HG02870 (cell line): Measurements from ENCODE around the gene TULP4.
A peak's percentile ranks its signal among the peaks of the same experiment; 100 is the strongest.

ENCODE experiments used
- ATAC-seq: cut with Tn5 transposase; IDR thresholded peaks from one replicate; pipeline ENCODE4 v1.9.1; 2021; ENCODE audit warnings: mild to moderate bottlenecking, moderate library complexity; ENCODE audit not compliant: unreplicated experiment

Gene TULP4

DNA sequence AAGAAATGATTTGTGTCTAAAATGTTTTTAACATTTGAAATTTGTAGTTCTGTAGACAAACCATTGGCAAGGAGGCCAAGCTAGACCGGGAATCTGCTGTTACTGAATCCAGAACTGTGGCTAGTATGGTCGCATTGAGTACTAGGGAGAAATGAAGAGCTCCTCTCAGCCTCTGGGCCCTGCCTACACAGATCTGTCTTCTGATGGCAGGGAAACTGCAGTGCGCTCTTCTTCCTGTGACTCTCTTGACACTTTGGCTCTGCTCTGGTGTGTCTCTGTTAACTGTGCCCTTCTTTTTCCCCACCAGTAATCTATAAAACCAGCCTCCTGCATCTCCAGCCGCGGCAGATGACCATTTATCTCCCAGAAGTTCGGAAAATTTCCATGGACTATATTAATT lies 186.1 kb downstream of the TULP4 start:
- no peak for ATAC-seq

DNA sequence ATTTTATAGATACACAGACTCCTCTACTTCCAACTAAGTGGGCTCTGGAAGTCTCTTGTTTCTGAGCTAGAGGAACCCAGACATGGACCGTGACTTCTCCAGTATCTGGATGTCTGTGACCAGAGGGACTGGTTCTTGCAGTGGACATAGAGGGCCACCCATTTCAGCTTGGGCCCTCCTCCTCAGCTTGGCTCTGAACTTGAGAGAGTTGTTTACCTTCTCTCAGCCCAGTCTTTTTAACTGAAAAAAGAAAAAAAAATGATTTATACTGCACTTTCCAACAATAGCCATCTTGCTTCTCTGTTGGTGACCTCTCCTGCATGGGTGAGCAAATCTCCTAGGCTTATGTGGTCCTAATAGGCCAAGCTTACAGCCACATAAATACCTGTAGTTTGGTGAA lies 187.3 kb downstream of the TULP4 start:
- no peak for ATAC-seq

DNA sequence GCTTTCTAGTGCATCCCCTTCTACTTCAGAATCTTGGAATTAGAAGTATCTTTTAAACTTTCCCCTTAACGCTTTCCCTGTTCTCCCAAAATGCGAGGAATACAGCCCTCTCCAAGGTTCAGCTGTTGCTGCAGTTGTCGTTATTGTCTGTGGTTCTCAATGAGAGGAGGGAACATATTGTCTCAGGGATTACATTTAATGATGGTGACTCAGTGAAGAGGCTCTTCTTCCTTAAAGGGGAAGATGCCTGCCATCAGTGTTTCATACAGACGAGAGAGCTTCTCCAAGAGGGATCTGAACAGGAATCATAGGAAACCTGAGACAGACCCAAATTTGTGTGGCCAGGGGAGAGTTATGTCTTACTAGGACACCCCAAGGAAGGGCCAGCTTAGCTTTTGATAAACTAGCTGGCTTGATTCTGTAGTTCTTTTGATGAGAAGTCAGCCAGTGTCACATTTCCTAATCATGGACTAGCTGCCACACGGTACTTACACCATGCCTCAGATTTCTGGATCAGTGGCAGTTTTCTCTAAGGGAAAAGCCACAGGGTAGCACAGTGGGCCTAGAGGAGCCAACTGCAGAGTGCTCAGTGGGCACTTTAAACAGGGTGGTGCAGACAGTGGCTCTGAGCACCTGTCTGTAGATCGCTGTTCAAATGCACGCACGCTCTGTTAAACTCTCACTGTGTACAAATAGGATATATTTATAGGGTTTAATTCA lies 187.9 kb downstream of the TULP4 start:
- ATAC-seq, result no peak

DNA sequence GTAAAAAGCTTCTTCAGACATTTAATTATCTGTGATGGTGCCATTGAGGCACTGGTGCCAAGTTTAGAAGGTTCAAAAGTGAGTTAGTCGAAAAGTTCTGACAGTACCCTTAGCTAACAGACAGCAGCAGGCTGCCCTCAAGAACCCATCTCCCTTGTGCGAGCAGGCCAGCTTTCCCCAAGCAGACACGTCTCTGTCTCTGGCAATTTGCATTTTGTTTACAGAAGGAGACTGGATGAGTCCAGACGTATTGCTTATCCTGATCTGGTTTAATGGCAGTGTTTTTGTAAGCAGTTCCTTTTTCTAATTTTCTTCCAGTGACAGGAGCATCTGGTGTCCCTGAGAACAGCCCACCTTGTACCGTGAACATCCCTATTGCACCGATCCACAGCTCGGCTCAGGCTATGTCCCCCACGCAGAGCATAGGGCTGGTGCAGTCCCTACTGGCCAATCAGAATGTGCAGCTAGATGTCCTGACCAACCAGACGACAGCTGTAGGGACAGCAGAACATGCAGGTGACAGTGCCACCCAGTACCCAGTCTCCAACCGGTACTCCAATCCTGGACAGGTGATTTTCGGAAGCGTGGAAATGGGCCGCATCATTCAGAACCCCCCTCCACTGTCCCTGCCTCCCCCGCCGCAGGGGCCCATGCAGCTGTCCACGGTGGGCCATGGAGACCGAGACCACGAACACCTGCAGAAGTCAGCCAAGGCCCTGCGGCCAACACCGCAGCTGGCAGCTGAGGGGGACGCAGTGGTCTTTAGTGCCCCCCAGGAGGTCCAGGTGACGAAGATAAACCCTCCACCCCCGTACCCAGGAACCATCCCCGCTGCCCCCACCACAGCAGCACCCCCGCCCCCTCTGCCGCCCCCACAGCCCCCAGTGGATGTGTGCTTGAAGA lies 189.3 kb downstream of the TULP4 start:
- ATAC-seq, result no peak

DNA sequence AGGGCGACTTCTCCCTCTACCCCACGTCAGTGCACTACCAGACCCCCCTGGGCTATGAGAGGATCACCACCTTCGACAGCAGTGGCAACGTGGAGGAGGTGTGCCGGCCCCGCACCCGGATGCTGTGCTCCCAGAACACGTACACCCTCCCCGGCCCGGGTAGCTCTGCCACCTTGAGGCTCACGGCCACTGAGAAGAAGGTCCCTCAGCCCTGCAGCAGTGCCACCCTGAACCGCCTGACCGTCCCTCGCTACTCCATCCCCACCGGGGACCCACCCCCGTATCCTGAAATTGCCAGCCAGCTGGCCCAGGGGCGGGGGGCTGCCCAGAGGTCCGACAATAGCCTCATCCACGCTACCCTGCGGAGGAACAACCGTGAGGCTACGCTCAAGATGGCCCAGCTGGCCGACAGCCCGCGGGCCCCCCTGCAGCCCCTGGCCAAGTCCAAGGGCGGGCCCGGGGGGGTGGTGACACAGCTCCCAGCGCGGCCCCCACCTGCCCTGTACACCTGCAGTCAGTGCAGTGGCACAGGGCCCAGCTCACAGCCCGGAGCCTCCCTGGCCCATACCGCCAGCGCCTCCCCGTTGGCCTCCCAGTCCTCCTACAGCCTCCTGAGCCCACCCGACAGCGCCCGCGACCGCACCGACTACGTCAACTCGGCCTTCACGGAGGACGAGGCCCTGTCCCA lies 190.1 kb downstream of the TULP4 start:
- no peak for ATAC-seq

DNA sequence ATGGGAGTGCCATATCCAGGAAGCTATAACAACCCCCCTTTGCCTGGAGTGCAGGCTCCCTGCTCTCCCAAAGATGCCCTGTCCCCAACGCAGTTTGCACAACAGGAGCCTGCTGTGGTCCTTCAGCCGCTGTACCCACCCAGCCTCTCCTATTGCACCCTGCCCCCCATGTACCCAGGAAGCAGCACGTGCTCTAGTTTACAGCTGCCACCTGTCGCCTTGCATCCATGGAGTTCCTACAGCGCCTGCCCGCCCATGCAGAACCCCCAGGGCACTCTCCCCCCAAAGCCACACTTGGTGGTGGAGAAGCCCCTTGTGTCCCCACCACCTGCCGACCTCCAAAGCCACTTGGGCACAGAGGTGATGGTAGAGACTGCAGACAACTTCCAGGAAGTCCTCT lies 191.0 kb downstream of the TULP4 start:
- no peak for ATAC-seq

DNA sequence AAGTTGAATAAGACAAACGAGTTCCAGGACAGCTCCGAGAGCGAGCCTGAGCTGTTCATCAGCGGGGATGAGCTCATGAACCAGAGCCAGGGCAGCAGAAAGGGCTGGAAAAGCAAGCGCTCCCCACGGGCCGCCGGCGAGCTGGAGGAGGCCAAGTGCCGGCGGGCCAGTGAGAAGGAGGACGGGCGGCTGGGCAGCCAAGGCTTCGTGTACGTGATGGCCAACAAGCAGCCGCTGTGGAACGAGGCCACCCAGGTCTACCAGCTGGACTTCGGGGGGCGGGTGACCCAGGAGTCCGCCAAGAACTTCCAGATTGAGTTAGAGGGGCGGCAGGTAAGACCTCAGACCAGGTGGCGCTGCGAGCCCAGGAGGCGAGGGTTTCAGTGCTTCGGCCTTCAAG lies 191.6 kb downstream of the TULP4 start:
- ATAC-seq, result no peak

DNA sequence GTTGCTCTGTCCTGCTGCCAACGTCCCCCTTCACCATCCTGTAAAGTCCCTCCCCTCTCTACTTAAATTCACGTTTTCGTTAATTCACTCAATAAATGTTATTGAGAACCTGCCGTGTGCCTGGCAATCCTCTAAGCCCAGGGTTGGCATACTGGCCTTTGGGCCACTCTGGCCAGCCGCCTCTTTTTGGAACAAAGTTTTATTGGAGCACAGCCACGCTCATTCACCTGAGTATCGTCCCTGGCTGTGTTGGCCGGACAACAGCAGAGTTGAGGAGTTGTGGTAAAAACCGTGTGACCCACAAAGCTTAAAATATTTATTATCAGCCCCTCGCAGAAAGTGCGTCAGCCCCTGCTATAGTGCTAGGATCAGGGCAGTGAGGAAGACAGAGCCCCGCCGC lies 192.9 kb downstream of the TULP4 start:
- ATAC-seq, result no peak

DNA sequence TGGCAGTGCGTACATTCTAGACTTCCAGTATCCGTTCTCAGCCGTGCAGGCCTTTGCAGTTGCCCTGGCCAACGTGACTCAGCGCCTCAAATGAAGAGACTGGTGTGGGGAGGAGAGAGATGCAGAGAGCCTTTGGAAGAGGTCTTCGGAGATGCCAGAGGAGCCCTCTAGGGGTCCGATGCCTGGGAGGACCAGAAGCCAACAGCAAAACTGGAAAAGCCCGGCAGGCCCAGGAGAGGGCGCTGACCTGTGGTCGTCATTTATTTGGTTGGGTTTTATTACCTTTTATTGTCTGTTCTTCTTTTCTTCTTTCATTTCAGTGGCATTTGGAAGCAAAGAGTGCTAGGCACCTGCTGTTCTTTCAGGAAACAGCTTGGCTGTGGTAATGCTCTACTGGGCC lies 194.3 kb downstream of the TULP4 start:
- no peak for ATAC-seq

DNA sequence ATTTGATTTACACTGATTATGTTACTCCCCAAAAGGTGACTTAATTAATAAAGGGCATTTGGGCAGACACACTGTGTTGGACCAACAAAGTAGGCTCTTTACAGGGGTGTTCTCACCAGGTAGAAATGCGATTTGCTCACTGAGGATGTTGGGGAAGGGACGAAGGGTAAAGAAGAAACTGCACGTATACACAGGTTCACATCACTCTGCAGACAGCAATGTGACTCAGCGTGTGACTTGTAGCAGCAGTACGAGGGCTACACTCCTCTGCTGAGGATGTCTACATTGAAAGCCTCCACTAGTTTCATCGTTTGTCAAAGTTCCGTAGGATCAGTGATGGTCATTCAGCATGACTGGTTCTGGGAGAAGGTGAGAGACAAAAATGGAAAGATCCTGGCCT lies 194.9 kb downstream of the TULP4 start:
- no peak for ATAC-seq

DNA sequence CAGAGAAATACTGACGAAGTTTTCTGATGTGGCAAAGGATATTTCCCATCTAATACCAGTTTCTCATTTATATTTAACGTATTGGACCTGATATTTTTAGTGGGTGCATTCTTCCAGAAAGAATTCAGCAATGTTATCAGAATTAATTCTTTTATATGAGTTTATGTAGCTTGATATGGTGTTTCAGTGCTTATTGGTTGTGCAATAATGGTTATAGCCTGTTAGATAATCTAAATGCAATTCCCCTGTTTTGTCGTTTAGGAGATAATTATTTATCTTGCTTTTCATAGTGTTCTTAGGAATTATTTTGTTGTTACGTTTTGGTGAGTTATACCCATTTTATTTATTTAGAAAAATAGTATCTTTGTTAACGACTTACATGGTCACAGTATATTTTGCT lies 196.2 kb downstream of the TULP4 start:
- ATAC-seq, result no peak

DNA sequence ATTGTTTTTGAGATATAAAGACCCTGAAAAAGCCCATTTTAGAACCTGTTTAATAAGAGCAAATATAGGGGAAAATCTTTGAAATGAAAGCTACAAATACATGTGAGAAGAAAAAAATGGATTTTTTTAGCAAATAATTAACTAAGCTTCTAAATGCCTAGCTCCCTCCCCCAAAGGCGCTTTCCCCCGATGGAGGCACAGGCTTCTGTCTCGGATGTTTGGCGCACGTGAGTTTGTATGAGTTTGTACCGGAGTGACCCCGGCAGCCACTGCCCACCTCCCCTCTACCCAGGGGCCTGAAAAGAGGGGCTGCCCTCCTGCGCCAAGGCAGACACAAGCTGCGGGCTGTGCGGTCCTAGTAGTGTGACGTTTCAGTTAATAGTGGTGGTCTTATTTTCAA lies 197.2 kb downstream of the TULP4 start:
- ATAC-seq, result no peak

DNA sequence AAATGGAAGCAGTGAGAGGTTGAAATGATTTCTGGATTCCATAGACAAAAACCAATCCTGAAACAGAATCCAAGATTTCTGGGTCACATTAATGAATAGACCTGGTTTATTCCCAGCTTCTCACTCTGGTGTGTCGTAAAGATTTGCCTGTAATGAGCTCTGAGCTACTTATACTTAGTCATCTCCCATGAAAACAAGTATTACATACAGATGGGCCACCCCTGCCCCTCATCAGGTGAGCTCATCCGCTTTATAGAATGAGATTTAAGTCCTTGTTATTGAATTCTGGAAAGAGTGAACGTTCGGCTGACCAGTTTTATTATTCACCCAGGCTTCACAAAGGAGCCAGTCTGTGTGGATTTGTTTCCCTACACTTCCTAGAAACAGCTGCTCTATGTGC lies 200.5 kb downstream of the TULP4 start:
- ATAC-seq, result no peak

DNA sequence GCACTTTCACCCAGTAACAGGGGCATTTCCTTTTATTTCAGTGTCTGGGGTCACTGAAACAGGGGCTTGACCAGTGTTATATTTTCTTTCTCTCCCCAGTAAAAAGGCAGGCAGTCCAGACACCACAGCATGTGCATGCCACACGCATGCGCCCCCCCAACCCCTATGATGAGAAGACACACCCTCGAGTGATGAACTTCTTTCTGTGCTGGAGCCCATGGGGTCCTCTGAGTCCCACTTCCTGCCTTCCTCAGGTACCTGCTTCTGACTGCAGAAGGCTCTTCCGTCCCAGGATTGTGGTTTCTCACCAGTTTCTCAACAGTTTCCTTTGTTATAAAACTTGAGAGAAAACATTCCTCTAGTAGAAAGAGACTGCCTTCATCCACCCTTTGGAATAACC lies 201.9 kb downstream of the TULP4 start:
- ATAC-seq, result no peak

DNA sequence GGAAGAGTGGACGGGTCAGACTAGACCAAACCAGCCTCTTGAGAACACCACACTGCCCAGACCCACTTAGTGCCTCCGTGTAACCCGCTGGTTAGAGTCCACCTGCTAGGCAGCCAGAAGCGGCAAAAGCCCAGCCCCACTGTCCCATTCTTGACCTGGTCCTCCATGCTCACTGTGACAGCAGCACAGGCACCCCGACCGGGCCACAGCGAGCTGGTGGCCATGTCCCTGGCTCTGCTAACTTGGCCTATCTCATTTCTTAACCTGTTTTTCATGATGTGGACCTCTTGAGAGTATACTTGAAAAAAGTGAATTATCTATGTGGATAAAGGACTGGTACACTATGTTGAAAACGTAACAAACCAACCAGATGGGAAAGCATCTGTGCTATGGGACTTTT lies 202.7 kb downstream of the TULP4 start:
- no peak for ATAC-seq

DNA sequence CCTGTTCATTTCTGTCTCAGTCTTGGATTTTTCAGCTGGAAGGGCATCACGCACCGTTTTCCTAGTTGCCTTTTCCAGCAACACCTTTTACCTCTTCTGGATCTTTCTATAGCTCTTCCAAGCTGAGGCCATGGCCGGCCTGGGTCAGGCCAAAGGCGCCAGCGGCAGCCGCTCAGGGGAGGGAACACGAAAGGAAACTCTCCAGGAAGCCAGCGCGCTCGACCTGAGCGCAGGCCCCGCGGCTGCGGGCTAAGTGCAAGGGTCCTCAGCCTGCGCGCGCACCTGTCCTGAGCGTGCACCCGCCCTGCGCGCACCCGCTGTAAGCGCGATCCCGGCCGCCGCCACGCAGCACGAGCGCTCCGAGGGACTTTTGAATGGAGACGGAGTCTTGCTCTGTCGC lies 203.8 kb downstream of the TULP4 start:
- no peak for ATAC-seq

DNA sequence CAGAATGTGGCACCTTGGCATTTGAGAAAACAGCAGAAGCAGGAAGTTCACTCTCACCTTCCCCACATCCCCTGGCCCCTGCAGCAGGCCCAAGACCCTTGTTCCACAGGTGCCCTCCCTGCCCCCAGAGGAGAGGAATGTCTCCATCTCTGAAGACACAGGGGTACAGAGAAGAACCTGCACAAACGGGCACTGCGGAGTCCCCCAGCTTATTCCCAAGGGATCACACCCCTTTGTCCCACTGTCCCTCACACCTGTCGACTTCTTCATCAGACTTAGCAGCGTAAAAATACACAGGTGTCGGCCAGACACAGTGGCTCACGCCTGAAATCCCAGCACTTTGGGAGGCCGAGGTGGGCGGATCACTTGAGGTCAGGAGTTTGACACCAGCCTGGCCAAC lies 204.8 kb downstream of the TULP4 start:
- ATAC-seq, result no peak

DNA sequence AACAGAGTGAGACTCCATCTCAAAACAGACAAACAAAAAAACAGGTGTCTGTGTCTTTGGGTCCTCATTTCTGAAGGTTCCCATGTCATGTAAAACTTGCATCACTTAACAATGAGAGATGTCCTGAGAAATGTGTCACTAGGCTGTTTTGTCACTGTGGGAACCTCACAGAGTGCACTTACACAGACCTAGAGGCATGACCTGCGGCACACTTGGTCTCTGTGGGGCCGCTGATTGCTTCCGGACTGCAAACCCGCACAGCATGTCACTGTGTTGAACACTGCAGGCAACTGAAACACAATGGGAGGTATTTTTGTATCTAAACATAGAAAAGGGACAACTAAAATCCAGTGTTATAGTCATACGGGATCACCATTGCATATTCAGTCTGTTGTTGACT lies 205.3 kb downstream of the TULP4 start:
- peak; percentile 74 for ATAC-seq

DNA sequence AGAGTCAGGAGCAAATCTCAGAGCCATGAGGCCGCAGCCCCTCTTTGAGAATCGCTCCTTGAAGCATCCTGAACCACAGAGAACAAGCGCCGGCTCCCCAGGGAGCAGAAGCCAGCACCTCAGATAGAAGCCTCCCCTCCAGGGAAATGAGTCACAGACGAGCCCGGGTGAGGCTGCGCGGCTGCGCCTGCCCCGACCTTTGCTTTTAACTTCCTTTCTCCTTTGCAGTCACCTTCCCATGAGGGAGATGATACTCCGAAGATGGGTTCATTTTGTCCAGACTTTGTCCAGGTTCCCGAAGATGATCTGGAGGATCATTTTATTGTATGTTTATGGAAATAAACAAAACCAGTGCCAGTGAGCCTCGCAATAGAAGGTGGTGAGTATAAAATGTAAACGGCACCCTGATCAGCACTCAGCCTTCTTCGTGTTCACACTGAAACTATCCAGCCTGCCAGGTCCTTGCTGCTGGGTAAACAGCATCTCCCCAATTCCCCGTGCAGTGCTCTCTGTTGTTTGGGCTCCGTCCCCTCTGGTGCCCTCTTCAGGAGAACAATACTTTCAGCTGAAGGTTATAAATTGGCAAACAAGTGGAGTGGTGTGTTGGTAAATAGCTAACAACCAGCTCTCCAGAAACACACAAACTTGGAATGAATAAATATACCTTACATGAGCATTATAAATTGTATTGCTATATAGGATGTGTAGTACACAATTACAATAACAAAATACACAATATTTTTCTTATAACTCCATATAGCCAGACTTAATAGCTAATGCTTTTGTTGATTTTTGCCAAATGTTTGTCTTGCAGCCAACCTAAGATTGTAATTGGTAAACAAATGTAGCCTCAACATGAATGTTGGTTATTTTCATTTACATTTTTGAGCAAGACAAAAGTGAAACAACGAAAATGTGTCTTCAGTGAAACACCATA lies 206.2 kb downstream of the TULP4 start:
- ATAC-seq, result peak; percentile 61

DNA sequence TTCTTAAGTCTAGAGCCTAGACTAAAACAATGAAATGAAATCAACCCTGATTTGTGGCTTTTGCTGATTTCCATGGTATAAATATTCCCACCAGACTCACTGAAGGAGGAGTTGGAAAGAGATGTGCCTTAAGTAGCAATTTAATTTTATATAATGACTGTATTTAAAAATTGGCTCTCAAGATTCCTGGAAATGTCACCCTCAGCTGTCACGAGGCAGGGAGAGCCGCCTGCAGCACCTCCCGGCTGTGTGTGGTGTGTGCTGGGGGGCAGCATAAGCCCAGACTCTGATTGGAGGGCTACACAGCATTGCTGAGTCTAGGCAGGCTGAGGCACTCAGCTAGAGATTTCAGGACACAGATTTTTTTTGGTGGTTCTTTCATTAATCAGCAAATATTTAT lies 207.0 kb downstream of the TULP4 start:
- ATAC-seq, result no peak

DNA sequence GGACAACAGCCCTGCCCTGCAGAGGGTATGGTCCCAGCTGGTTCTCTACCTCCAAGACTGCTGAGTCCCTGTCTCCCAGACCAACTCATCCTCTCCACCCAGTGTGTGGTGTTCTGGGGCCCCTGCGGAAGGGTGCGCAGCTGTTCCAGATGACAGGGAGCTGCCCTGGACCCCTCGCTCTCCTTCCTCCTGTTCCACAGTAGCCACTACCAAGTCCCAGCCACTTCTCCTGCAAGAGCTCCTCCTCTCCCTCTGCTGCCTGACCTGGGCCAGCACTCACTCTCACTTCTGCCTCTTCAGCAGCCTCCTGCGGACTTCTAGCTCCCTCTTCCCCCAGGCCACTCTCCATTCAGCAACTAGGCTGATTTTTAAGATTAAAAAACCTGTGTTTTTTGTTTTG lies 207.5 kb downstream of the TULP4 start:
- ATAC-seq, result no peak
